Activated CD8-positive, alpha-beta T cell treated with anti-CD3 and anti-CD28 coated beads for 36 hours (primary cell): ENCODE measurements around the gene CRYBB3. TPM values are rescaled to one million over a fixed set of nuclear protein-coding genes. Genes with fewer than 3 reads are reported as not detected.

ENCODE experiments used
- ATAC-seq: fragments of 200-7000 bp; cut with Tn5 transposase; one replicate; pipeline ENCODE4 v1.10.0; 2021; ENCODE audit warnings: mild to moderate bottlenecking, moderate library complexity
- CTCF ChIA-PET: fragments of 350-600 bp; sonication (Branson Sonifier 250); formaldehyde crosslinking; loops from one replicate; lab custom pipeline; 2021; ENCODE audit warnings: antibody characterized with exemption; lab: Charles Lee
- POLR2A ChIA-PET: fragments of 350-600 bp; sonication (Branson Sonifier 250); formaldehyde crosslinking; loops from one replicate; lab custom pipeline; 2021; ENCODE audit warnings: antibody characterized with exemption; lab: Charles Lee
- DNase-seq: peaks from one replicate; pipeline ENCODE4 v3.0.0-alpha.2; 2020
- H3K27ac Mint-ChIP-seq: one replicate; pipeline ENCODE4 v1.8.0; 2021; ENCODE audit warnings: mild to moderate bottlenecking, mixed read lengths
- H3K27me3 Mint-ChIP-seq: one replicate; pipeline ENCODE4 v1.8.0; 2021; ENCODE audit warnings: mixed read lengths
- H3K36me3 Mint-ChIP-seq: one replicate; pipeline ENCODE4 v1.8.0; 2021; ENCODE audit warnings: low read depth, mixed read lengths
- H3K4me1 Mint-ChIP-seq: one replicate; pipeline ENCODE4 v1.8.0; 2021; ENCODE audit warnings: low read depth, mixed read lengths
- H3K4me3 Mint-ChIP-seq: one replicate; pipeline ENCODE4 v1.8.0; 2021; ENCODE audit warnings: mild to moderate bottlenecking, moderate library complexity, mixed read lengths
- H3K9me3 Mint-ChIP-seq: one replicate; pipeline ENCODE4 v1.8.0; 2021; ENCODE audit warnings: mixed read lengths
- intact Hi-C: fragments of 100-400 bp; cut with micrococcal nuclease; formaldehyde crosslinking; loops from one replicate; pipeline ENCODE4 v1.10.0; 2022
- total RNA-seq, 2 experiments: library from RNA; stranded (reverse); gene quantifications; one replicate each; pipeline ENCODE4 v1.2.3, GENCODE V29; 2021
- TF ChIP-seq, protein P1 (sequence below): fragments of 200-600 bp; IDR thresholded peaks from one replicate; pipeline ENCODE4 v1.8.0; 2022; ENCODE audit warnings: antibody characterized with exemption, mild to moderate bottlenecking

The CRYBB3 gene
- total RNA-seq, 2 experiments from 2014 or later: not detected

DNA sequence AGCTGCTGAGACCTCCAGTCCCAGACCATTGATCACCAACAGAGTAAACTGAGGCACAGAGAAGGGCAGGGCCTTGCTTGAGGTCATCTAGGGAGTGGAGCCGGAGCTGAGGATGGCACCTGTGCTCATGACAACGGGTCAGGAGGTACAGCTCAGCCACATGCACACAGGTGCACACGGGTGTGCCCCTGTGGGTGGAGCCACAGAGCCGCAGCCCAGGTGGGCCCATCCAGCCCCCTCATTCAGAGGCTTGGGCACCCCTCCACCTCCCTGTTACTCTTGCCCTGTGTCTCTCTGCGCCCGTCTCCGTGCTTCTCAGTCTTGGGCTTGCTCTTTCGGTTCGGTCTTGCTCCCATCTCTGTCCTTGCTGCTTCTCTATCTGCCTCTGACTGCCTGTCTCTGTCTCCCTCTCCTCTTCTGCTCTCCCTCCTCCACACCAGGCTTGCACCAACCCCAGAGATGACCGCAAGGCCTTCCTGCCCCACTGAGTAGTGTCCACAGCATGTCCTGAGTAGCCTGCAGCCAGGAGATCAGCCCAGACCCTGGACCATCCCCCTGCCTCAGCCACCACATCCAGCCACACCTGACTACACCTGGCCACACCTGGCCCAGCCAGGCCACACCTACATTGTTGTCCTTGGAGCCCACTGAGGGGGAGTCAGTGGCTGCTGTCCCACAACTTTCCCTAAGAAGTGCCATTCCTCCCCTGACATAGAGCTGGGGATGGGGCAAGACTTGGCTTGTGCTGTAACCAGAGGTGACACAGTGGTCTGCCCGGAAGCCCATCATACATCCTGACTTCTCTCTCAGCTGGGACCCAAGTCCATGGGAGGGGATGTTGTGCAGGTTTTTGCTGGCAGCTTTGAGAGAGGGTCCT is 39.3 kb upstream of the CRYBB3 start:
- Mint-ChIP-seq H3K36me3 (no peaks in the 10 kb centered on the region), H3K9me3 (no peaks in the 10 kb centered on the region), H3K27me3 (no peaks in the 10 kb centered on the region), H3K4me1 (peaks cover 19% of the 10 kb centered on the region), H3K27ac (no peak overlapping the region), H3K4me3 (no peak overlapping the region)
- ATAC-seq (no peak), DNase-seq (no peak)
- intact Hi-C loops: no loop called here
- TF ChIP-seq, protein P1, sequence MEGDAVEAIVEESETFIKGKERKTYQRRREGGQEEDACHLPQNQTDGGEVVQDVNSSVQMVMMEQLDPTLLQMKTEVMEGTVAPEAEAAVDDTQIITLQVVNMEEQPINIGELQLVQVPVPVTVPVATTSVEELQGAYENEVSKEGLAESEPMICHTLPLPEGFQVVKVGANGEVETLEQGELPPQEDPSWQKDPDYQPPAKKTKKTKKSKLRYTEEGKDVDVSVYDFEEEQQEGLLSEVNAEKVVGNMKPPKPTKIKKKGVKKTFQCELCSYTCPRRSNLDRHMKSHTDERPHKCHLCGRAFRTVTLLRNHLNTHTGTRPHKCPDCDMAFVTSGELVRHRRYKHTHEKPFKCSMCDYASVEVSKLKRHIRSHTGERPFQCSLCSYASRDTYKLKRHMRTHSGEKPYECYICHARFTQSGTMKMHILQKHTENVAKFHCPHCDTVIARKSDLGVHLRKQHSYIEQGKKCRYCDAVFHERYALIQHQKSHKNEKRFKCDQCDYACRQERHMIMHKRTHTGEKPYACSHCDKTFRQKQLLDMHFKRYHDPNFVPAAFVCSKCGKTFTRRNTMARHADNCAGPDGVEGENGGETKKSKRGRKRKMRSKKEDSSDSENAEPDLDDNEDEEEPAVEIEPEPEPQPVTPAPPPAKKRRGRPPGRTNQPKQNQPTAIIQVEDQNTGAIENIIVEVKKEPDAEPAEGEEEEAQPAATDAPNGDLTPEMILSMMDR: no peak
- ChIA-PET CTCF (interaction anchor here (1.2 kb wide), 1 partner anchor 49 kb away, joined by 3 read pairs; no protein-coding TSS in a partner anchor), POLR2A (no interaction called here)

GRCh38 chr22:25161017-25161915 is 38.4 kb upstream of the CRYBB3 start:
- H3K36me3 Mint-ChIP-seq: no peaks in the 10 kb centered on the region

DNA sequence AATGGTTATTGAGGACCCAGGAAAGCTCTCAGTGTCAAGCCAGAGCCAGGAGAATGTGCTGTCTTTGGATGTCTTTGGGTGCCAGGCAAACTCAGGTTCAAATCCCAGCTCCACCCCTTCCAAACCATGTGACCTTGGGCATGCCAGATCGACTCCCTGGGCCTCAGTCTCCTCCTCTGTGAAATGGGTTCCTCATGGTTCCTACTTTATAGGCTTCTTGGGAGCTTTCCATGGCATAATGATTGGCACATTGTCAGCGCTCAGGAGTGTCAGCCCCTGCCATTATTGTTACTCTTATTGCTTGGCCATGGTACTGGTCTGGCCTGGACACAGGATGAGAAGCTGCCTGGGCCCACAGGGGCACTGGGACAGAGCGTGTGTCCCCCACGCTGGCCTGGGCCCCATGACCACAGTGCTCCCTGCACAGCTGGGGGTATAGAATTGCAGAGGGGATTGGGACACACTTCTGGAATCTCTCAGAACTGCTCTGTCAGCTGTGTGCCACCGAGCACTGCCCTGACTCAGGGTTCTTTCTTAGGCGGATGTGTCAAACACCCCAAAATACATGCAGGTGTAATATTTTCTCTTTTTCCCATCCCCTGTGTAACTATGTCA is 37.6 kb upstream of the CRYBB3 start:
- intact Hi-C loops: no loop called here
- TF ChIP-seq, protein P1: no peak
- no peak for ATAC-seq
- peaks cover 19% of the 10 kb centered on the region for H3K4me1 Mint-ChIP-seq
- H3K4me3 Mint-ChIP-seq: no peak overlapping the region
- H3K36me3 Mint-ChIP-seq: no peaks in the 10 kb centered on the region
- POLR2A ChIA-PET: interaction anchor here (0.7 kb wide), 2 partner anchors 49 to 85 kb away, joined by 3 read pairs; no protein-coding TSS in a partner anchor
- H3K27me3 Mint-ChIP-seq: no peaks in the 10 kb centered on the region
- no peaks in the 10 kb centered on the region for H3K9me3 Mint-ChIP-seq
- no peak for DNase-seq
- H3K27ac Mint-ChIP-seq: no peak overlapping the region
- CTCF ChIA-PET: interaction anchor here (1.1 kb wide), 1 partner anchor 113 kb away, joined by 3 read pairs; no protein-coding TSS in a partner anchor

More at GRCh38 chr22:25161017-25161915, 38.4 kb upstream of the CRYBB3 start:
- Mint-ChIP-seq H3K4me3 (no peak overlapping the region), H3K27me3 (no peaks in the 10 kb centered on the region), H3K9me3 (no peaks in the 10 kb centered on the region), H3K4me1 (peaks cover 19% of the 10 kb centered on the region), H3K27ac (peak overlapping the region; percentile 74)
- POLR2A ChIA-PET: interaction anchor here (0.7 kb wide), 2 partner anchors 48 to 85 kb away, joined by 3 read pairs; no protein-coding TSS in a partner anchor
- DNase-seq (peak; percentile 51), ATAC-seq (peak; percentile 83)
- intact Hi-C loops: no loop called here
- TF ChIP-seq, protein P1: no peak
- CTCF ChIA-PET: interaction anchor here (1.1 kb wide), 1 partner anchor 112 kb away, joined by 3 read pairs; no protein-coding TSS in a partner anchor

- no peak overlapping the region for H3K4me3 Mint-ChIP-seq
- no peaks in the 10 kb centered on the region for H3K27me3 Mint-ChIP-seq
- DNase-seq (no peak), ATAC-seq (no peak)
- CTCF ChIA-PET: interaction anchor here (1.1 kb wide), 1 partner anchor 113 kb away, joined by 3 read pairs; no protein-coding TSS in a partner anchor
- peaks cover 19% of the 10 kb centered on the region for H3K4me1 Mint-ChIP-seq
- POLR2A ChIA-PET: no interaction called here
- no peak overlapping the region for H3K27ac Mint-ChIP-seq
- intact Hi-C loops: no loop called here
- no peaks in the 10 kb centered on the region for H3K9me3 Mint-ChIP-seq
- no peaks in the 10 kb centered on the region for H3K36me3 Mint-ChIP-seq
- TF ChIP-seq, protein P1: no peak
Measured at GRCh38 chr22:25162561-25162960, 37.1 kb upstream of the CRYBB3 start.
